ENCODE results near the gene ISCA2.

Gene ISCA2

GRCh38 chr14:74505831-74506230, 12.3 kb downstream of the ISCA2 start:
- TF ChIP-seq CTCF (IDR thresholded peaks at IDR 0.05; ENCODE audit: low read depth, low read length): no peak
- no peak for DNase-seq (ENCODE audit: low read depth in 2 of 2)

DNA sequence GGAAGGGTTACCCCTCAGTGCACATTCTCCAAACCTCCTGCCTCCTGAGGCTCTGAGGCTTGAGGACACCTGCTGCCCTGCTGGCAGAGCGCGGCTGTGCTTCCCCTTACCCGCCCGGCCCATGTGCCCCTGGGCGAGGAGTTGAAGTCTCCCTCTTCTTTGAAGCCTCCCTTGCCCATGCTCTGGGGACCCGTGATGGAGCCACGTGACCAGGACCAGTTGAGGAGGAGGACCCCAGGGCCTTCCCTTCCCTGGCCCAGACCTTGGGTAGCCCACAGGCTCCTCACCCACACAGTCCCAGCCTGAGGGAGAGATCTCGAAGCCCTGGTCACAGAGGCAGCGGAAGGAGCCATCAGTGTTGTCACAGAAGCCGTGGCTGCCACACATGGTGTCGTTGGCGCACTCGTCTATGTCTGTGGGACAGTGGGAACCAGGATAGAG, 12.9 kb downstream of the ISCA2 start:
- DNase-seq (ENCODE audit: low read depth in 2 of 2): no peak
- no peak overlapping the region for H3K4me3 ChIP-seq (replicated peaks in 1 of 2; ENCODE audit: low read depth in 2 of 2, low read length in 2 of 2)
- no peak for TF ChIP-seq CTCF (IDR thresholded peaks at IDR 0.05; ENCODE audit: low read depth, low read length)

More at GRCh38 chr14:74505831-74506230, 12.3 kb downstream of the ISCA2 start:
- H3K4me3 ChIP-seq (replicated peaks in 1 of 2; ENCODE audit: low read depth in 2 of 2, low read length in 2 of 2): no peak overlapping the region

GRCh38 chr14:74507085-74507484, 13.5 kb downstream of the ISCA2 start:
- TF ChIP-seq CTCF (IDR thresholded peaks at IDR 0.05; ENCODE audit: low read depth, low read length): no peak
- no peak for DNase-seq (ENCODE audit: low read depth in 2 of 2)
- H3K4me3 ChIP-seq (replicated peaks in 1 of 2; ENCODE audit: low read depth in 2 of 2, low read length in 2 of 2): no peak overlapping the region

GRCh38 chr14:74507840-74508239, 14.3 kb downstream of the ISCA2 start:
- H3K4me3 ChIP-seq (replicated peaks in 1 of 2; ENCODE audit: low read depth in 2 of 2, low read length in 2 of 2): no peak overlapping the region
- DNase-seq (ENCODE audit: low read depth in 2 of 2): no peak
- no peak for TF ChIP-seq CTCF (IDR thresholded peaks at IDR 0.05; ENCODE audit: low read depth, low read length)

- peak in 1 of 2 donors; percentile 20 for DNase-seq (ENCODE audit: low read depth in 2 of 2)
- TF ChIP-seq CTCF (IDR thresholded peaks at IDR 0.05; ENCODE audit: low read depth, low read length): peak; percentile 39
- no peak overlapping the region for H3K4me3 ChIP-seq (replicated peaks in 1 of 2; ENCODE audit: low read depth in 2 of 2, low read length in 2 of 2)
Observed at GRCh38 chr14:74508292-74508731, 14.7 kb downstream of the ISCA2 start.

DNA sequence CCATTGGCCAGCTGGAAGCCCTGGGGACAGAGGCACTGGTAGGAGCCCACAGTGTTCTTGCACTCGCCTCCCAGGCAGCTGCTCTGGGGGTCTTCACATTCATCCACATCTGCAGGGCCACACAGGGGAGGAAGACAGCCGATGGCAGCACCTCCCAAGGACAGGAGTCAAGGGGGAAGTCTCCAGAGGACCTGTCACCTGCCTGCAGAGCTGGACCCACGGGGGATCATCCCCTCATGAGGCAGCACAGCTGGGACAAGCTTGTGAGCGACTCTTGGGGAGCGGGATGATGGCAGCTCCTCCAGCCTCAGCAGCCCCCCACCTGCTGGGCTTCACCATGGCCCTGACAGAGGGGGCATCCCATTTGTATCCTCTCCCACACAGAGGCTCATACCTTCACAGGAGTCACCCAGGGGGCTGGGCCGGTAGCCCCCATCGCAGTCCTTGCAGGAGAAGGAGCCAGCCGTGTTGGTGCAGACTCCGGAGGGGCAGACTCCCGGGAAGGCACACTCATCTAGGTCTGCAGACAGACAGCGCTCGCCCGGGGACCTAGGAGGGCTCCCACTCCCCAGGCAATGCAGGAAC, 15.4 kb downstream of the ISCA2 start:
- no peak overlapping the region for H3K4me3 ChIP-seq (replicated peaks in 1 of 2; ENCODE audit: low read depth in 2 of 2, low read length in 2 of 2)
- DNase-seq (ENCODE audit: low read depth in 2 of 2): no peak
- no peak for TF ChIP-seq CTCF (IDR thresholded peaks at IDR 0.05; ENCODE audit: low read depth, low read length)

All from cardiac fibroblast (primary cell).